Hematopoietic multipotent progenitor cell treated with erythropoietin and hydrocortisone succinate and interleukin-3 and kit ligand, for 17 days (in vitro differentiated cells): ENCODE results near the gene ADAMTSL2.
A peak's percentile ranks its signal among the peaks of the same experiment; 100 is the strongest.

Experiments
- DNase-seq: peaks from one replicate; pipeline ENCODE4 v3.0.0-alpha.2; 2015; ENCODE audit warnings: low spot score

The ADAMTSL2 gene

DNA sequence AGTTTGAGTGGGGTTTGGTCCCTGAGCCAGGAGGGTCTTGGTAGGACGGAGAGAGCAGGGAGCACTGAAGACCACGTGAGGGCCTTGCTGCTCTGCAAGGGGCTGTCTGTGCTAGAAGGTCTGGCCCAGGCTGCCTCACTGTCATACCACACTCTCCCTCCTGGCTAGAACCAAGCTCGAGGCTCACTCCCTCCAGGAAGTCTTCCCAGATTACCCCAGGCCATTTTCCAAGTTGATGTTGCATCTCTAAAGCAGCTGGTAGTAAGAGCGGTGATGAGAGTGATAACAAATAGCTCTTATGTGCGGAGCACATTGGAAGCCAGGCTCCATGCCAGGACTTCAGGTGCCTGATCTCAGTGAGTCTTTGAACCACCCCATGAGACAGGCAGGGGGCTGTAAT is 16.3 kb upstream of the ADAMTSL2 start:
- no peak for DNase-seq

DNA sequence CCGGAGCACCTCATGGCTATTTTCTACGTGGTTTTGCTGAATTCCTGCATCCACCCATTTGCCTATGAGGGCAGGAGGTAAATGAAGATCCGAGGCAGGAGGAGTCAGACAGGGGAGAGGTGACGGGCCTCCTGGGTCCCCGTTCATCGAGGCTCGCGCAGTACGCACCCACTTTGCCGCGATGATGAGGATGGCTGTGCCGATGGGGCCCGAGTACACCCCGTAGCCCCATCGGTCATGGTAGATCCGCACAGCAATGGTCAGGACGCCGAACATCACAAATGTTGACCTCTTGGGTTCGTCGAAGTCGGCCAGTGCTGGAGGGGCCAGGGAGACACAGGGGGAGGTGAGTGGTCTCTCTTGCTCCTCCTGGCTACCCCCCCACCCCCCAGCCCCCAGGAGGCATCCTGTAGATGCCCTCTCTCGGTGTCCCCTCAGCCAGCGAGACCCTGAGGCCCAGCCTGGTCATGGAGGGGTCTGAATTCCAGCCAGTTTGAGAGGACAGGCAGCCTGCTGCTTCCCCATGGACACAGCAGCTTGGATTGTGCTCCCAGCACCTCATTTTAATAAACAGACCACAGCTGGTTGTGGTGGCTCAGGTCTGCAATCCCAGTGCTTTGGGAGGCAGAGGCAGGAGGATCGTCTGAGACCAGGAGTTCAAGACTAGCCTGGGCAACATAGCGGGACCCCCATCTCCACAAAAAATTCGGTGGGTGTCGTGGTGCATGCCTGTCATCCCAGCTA is 15.6 kb upstream of the ADAMTSL2 start:
- DNase-seq, result no peak

DNA sequence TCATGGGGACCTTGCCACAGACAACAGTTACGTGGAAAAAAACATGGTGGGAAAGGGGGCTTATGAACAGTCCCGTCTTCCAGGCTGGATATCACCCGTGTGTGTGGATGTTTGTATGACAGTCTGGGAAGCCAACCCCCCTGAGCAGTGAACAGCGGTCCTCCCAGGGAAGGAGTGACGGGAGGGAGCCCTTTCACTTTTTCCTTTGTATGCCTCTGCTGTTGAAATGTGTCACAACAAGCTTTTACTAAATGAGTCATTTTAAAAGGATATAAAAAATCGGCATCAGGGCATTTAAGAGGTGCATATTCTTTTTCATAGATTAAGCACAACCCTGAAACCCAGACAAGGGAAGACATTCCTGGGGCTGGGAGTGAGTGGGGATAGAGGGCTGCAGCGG is 14.8 kb upstream of the ADAMTSL2 start:
- no peak for DNase-seq

DNA sequence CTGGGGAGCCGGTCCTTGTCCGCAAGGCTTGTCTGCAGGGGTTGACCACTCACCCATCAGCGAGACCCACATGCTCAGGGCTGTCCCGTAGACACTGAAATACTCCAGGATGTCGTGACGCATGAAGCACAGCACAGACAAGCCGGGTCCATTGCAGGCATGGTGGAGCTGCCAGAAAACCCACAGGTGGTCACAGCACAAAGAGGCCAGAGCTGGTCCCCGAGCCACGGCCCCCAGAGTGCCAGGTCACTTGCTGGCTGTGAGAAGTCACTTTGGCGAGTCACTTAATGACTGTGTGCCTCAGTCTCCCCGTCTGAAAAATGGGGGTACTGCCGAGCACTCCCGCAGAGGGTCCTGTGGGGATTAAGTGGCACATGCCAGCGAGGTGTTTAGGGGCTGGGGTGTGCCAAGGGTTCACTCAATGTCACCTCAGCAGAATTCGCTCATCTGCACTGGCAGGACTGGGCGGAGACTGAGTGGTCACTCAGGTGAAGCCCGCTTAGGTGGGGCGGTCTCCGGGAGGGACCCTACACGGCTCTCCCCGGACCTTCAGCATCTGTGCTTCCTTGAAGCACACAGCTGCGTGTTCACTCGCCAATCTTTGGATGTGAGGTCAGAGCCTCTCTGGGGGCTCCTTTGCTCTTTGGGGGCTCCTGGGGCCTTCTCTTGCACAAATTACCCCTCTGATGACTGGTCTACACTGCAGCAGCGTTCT is 14.2 kb upstream of the ADAMTSL2 start:
- no peak for DNase-seq

DNA sequence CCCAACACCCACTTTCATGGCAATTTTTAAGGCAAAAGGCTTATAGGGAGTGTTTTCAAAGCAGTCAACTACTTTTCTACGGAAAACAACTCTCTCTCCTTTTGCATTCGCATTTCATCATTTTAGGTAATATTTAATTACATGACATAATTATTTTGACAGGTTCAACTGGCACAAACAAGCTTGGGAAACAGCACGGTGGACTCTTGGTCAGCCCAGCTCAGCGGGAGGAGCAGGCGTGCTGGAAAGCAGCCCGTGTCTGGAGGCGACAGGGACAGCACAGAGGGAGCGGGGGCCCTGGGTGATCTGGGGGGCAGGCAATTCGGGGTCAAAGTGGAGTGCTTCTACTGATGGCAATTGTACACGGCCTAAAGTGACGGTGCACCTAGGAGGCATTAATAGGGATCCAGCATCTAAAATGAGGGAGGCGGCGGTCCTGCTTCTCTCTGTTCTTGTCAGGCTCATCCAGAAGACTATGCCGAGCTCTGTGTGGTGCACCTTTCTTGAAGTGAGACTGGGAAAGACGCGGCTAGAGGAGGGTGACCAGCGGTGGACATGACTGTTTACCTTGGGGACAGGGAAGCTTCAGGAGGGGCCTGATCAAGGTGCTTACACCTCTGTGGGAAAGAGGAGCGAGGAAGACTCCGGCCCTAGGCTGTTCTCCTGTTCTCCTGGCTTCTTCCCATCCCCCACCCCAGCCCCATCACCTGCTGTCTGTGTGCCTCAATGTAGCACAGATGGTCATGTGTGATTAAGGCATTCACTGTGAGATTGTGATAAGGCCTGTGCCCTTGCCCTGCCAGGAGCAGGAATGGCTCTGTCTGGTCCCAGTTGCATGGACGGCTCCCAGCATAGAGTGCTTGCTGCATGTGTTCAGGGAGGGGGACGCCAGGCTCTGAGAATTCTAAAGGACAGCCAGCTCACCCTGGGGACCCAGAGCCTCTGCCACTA is 13.1 kb upstream of the ADAMTSL2 start:
- peak; percentile 31 for DNase-seq

DNA sequence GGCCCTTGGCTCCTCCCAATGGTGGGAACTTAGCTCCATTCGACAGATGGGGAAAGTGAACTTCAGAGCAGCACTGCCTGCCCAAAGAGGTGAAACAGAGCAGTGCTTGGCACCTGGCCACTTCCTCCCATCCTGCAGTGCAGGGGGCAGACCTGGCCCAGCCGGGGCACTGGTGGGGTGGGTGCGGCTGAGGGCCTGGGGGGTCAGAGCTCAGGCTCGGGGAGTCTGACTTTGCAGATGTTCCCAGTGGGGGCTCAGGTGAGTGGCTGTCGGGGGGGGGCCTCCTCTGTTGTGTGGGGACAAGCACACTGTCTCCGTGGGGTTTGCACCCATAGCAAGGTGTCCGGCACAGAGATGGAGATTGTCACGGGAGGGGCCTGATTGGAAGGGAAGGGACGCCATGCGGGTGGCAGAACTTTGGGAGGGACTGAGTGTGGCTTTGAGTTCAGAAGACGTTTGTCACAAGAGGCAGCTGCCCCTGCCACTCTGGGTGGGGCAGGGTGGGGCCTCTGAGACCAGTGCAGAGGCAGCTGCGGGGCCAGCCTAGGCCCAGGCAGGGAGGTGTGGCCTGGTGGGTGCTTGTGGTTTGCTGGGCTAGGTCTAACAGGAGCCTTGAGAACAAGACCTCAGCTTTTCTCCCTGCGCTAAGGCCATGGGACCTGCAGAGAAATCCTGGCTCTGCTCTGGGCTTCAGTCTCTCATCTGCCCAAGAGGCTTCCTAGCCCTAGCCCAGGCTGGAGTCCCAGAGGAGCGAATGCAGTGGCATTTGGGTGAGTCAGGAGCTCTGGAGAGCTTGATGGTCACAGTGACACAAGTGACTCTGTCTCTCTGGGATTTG is 12.2 kb upstream of the ADAMTSL2 start:
- DNase-seq, result peak; percentile 62

DNA sequence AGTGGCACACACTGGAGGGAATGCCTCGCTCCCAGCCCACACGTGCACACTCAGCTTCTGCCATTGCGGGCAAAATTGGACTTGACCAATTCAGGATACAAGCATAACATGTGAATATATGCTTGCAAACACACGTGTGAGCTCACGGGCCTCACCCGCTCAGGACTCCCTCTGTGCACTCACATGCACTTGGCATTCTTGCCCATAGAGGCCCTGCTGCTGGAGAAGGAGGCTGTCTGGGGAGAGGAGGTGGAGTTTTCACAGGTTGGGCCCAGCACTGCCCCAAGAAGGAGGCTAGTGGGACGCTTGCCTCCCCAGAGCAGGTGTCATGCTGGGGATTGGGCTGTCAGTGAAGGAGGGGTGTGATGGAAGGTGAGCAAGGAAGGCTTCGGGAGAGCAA is 11.4 kb upstream of the ADAMTSL2 start:
- DNase-seq, result no peak

DNA sequence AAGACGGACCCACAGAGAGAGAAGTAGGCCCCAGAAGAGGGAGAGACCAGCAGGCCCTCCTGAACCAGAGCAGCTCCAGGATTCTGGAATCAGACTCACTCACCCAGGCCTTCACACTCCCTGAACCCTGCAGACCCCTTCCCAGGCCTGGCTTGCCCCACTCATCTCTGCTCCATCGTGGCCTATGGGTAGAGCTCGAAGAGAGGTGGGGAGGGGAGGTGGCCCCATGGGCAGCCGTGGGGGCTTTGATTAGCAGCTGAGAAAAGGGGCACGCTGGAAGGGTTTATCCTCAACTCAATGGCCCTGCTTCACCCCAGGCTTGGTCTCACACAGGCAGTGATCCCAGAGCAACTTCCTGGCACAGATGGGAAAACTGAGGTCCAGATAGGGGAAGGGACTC is 10.4 kb upstream of the ADAMTSL2 start:
- no peak for DNase-seq

DNA sequence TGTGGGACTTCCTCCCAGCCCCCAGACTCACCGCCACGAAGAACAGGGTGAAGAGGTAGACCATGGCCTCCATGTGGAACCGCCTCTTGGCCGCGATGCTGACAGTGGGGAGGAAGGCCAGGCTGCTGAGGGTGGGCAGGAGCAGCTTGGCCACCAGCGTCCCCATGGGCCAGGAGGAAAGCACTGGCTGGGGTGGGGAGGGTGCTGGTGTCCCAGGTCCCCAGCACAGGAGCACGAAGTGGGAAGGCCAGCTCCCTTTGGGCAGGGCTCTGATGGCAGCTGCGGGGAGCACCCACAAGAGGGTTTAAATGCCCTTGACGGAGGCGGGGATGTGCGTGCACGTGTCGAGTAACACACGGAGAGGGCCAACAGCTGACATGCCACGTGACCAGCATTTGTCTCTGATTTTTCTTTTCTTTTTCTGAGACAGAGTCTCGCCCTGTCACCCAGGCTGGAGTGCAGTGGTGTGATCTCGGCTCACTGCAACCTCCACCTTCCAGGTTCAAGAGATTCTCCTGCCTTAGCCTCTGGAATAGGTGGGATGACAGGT is 9.8 kb upstream of the ADAMTSL2 start, which contains the start of gene MYMK:
MYMK (minus strand) TSS at position 281 of the 550 bp plus-strand sequence; CDS start at position 166, 115 bp downstream.
- DNase-seq, result no peak

DNA sequence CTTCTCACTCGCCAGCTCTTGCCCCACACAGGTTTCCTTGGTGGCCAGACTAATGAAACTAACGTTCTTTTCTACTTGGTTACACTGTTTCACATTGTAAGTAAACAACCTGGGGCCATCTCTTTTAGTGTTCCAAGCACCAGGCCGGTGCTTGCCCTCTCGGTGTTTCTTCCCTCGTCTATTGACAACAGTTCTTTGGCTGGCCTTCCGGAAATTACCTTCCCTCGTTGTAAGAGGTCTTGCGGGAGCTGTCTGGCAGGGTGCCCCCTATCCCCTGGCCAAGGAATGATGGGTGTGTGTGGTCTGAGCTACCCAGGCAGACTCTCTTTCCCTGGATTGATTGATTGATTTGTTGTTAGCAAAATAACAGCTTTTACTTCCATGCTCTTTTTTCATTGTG is 8.8 kb upstream of the ADAMTSL2 start:
- DNase-seq, result no peak

DNA sequence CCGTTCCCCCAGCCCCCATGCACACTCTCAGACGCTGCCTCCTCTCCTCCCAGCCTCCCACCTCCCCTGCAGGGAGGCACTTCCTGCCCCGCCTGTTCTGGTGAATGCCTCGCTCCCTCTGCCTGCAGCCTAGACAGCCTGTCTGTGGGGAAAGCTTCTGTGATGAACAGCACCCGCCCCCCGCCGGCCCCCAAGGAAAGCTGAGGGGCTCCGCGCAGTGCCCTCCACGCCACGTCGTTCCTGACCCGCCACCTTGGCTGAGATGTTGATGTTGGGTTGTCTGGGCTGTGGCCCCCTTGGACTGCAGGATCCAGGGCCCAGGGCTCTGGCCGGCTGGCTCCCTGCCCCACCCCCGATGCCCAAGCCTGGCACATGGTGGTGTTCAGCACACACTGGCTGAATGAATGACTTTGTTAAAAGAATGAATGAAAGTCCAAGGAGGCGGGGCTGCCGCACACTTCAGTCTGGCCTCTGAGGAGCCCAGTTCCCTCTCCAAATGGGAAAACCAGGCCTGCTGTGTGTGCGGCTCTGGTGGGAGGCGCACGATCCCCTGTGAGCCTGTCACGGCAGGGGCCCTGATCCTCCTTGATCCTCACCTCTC is 7.7 kb upstream of the ADAMTSL2 start:
- DNase-seq, result no peak

DNA sequence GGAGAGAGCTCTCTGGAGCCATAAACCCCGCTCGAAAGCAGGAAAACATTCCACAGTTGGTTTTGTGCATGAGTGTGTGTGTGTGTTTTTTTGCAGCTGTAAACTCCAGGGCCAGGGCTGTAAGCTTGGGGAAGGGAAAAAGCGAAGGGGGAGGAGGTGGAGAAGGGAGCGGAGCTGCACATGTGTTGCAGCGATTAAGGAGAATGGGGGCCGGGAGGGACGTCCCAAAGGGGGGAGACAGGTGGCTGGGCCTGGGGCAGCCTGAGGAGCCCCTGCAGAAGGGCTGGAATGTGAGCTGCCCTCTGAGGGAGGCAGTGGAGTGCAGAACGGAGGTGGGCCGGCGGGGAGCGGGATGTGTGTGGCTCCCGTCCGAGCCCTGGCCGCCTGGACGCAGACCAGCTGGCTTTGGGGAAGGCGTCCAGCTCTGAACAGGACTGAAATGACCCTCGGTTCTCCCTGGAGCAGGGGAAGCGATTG is 7.0 kb upstream of the ADAMTSL2 start:
- DNase-seq, result no peak

DNA sequence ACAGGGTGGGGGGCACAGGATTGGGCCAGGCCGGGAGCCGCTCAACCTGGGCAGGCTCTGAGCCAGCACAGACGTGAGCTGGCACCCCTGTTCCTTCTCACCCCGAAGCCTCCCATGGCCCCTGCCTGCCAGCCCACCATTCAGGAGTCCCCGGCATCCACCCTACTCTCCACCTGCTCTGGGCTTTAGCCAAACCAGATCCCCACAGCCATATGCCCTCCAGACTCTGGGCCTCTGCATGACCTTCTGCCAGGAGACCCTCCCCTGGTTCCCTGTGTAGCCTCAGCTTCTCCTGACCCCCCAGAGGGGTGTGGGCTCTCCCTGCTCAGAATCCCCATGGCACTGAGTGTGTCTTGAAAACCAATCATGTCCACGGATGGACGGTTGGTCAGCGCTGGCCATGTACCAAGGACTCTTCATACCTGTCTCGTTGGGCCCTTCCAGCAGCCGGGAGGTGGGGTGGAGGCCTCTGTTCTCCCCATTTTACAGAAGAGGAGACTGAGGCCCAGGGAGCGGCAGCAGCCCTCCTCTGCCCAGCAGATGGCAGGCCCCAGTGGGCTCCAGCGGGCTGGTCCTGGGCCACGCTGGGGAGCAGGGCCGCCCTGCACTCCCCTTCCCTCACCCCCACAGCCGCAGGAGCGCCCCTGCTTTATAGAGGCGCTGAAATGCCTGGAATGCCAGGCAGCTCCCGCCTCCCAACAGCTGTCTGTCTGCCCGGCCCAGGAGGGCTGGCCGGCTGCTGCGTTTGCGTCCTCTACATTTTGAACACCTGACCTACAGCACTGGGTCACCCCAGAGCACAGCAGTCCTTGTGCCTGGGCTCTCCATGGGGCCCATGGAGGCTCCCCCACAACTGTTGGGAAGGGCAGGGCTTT is 6.3 kb upstream of the ADAMTSL2 start:
- no peak for DNase-seq

DNA sequence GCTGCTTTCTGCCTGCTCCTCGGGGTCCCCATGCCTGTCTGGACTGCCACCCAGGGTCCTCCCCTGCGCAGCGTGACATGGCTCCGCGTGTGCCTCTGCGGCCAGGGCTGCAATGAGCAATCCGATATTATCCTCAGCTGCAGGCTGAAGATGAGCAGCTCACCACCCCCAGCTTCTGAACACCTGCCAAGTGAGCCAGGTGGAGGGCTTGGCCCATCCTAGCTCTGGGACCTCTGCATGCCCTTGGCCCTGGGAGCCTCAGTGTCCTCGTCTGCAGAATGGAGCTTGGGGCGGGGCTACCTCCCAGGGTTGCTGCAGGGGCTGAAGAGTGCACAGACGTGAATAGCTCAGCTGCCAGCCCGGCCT is 5.6 kb upstream of the ADAMTSL2 start:
- no peak for DNase-seq

DNA sequence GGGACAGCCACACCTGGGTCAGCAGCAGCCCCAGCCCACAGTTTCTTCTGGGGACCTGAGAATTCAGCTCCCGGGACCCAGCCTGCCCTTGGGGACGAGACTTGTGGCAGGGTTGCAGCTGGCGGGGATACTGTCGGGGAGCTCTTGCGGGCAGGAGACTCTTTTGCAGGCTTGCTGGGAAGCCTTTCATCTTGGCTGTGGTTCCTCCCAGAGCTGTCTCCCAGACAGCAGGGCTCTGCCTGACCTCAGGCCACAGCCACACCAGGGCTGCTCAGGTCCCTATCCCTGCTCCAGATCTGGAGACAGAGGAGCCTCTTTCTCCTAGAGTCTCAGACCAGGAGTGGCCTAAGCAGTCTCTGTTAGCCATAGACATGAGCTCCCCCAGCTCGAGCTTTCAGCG is 5.0 kb upstream of the ADAMTSL2 start:
- no peak for DNase-seq

DNA sequence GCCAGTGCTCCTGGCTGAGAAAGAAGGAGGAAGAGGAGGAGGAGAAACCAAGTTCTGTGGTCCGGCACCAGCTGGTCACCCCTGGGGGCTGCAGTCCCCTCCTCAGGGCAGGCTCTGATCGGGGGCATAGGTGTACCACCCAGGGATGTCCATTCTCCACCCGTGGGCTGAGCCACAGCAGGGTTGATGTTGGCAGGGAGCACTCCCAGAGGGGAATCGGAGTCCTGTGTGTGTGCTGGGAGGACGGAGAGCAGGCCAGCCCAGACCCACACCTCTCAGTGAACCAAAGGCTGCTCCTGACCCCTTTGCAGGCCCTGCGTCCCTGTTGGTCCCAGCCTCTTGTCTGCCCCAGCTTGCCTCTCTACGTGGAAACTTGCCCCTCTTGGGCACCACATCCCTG is 4.6 kb upstream of the ADAMTSL2 start:
- DNase-seq, result no peak

DNA sequence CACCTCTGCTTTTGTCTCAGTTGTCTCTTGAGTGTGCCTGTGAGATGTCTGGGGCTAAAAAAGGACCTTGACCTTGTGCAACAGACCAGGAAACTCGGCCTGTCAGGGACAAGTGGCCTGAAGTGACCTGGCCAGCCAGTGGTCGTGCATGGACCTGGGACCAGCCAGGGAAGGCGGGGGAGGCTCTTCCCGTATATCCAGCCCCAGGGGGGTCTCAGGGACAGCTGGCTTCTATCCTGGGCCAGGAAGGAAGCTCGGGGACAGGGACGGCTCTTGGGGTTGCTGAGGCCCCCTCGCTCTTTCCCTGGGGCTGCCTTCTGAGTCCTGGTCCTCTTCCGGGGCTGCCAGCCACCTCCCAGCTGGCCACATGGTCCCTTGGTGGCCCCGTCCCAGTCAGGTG is 3.2 kb upstream of the ADAMTSL2 start:
- no peak for DNase-seq

DNA sequence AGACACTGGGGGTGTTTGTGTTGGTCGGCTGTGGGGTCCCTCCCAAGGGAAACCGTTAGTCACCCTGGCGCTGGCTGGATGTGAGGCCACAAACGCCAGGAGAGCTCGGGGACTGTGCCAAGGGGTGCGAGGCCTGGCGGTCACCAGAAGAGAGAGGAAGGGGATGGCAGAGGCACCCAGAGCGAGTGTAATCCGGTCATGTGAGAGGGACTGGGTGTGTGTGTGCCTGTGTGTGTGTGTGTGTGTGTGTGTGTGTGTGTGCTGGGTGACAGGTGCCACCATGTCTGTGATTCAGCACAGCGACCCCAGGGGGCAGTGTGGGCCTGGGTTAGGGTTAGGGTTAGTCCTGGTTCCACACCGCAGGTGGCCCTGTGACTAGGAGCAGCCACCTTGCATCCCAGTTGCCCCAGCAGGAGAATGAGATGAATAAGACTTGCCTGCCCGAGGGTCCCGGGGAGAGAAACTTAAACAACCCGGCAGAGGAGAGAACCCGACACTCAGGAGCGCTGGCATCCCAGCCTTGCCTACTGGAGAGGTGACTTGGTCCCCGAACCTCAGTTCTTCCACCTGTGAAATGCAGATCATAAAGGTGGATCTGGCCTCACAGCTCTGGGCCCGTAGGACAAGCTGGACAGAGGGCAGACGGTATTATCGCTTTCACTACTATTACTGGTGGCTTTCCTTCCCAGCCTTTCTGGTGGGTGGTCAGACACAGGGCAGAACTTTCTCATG is 1.4 kb upstream of the ADAMTSL2 start:
- DNase-seq, result peak; percentile 15

DNA sequence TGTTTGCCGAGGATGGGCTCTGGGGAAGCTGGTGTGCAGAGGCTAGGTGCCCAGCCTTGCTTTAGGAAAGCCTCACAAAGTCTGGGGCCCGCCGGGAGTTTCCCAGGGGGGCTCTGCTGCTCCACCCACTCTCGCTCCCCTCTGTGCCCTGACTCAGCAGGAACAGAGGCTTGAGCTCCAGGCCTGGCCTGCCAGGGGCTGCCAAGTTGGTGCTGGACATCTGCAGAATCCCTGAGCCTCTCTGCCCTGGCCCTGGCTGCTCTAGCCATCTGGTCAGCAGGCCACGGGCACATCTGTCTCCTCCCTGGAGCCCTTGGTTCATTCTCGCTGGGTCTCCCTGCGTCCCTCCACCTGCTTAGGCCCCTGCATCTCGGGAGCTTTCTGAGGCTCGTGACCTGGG is 647 bp upstream of the ADAMTSL2 start:
- no peak for DNase-seq
